GM13976 (cell line): ENCODE measurements around the gene GRID1.

Experiments
- DNase-seq: peaks from one replicate; pipeline ENCODE4 v3.0.0; 2012; ENCODE audit warnings: low spot score
- CTCF ChIP-seq: IDR thresholded peaks from 2 replicates; pipeline ENCODE4 v1.5.1; 2012; ENCODE audit warnings: borderline replicate concordance, mild to moderate bottlenecking; ENCODE audit not compliant: insufficient read depth; ENCODE audit errors: extremely low read depth, missing control alignments, control extremely low read depth
- in situ Hi-C: fragments of 300-500 bp; cut with MboI; formaldehyde crosslinking; loops from one replicate; pipeline ENCODE4 v1.12.0; 2022; ENCODE audit warnings: low sequenced_read_pairs, mixed read lengths, inconsistent platforms; ENCODE audit not compliant: unreplicated experiment

The GRID1 gene

GRCh38 chr10:85619832-85620231, 746.8 kb downstream of the GRID1 start:
- TF ChIP-seq CTCF: no peak
- in situ Hi-C loops: no loop called here
- no peak for DNase-seq

GRCh38 chr10:85618841-85619240, 747.8 kb downstream of the GRID1 start:
- TF ChIP-seq CTCF: no peak
- DNase-seq: no peak
- in situ Hi-C loops: no loop called here

GRCh38 chr10:85617751-85618546, 748.6 kb downstream of the GRID1 start:
- in situ Hi-C loops: no loop called here
- no peak for TF ChIP-seq CTCF
- DNase-seq: no peak

GRCh38 chr10:85615556-85615955, 751.0 kb downstream of the GRID1 start:
- no peak for TF ChIP-seq CTCF
- in situ Hi-C loops: no loop called here
- no peak for DNase-seq

- in situ Hi-C loops: no loop called here
- no peak for TF ChIP-seq CTCF
- DNase-seq: no peak
These were observed 751.6 kb downstream of the GRID1 start for GRCh38 chr10:85614981-85615380.

- in situ Hi-C loops: no loop called here
- TF ChIP-seq CTCF: no peak
- DNase-seq: no peak
These were observed 752.0 kb downstream of the GRID1 start for GRCh38 chr10:85614566-85614965.
